Esophagus muscularis mucosa (tissue), 4 donors: ENCODE measurements around the gene CACNA1G. TPM values are rescaled to one million over a fixed set of nuclear protein-coding genes. Genes with fewer than 3 reads are reported as not detected.

Experiments
- DNase-seq: peaks from one replicate; pipeline ENCODE4 v3.0.0-alpha.2; 2017; ENCODE audit errors: extremely low spot score
- H3K27ac ChIP-seq, 4 donors: fragments of 200-600 bp; sonication (generic); replicated peaks in 1 of 4; 1 replicate in 3 of 4; 2 replicates in 1 of 4; pipeline ENCODE4 v1.5.1; 2016 to 2019; ENCODE audit warnings: mild to moderate bottlenecking in 1 of 4
- H3K27me3 ChIP-seq, 4 donors: fragments of 200-600 bp; sonication (generic); one replicate each; pipeline versions ENCODE4 v1.5.1 to v1.6.0; 2016 to 2019
- H3K36me3 ChIP-seq, 4 donors: fragments of 200-600 bp; sonication (generic); one replicate each; pipeline ENCODE4 v1.5.1; 2016 to 2019
- H3K4me1 ChIP-seq, 4 donors: fragments of 200-600 bp; sonication (generic); one replicate each; pipeline ENCODE4 v1.5.1; 2016 to 2019
- H3K4me3 ChIP-seq, 4 donors: fragments of 200-600 bp; sonication (generic); 1 replicate in 2 of 4; 2 replicates in 2 of 4; pipeline ENCODE4 v1.5.1; 2016 to 2019; ENCODE audit warnings: mild to moderate bottlenecking in 4 of 4, moderate library complexity in 1 of 4
- H3K9me3 ChIP-seq, 4 donors: fragments of 200-600 bp; sonication (generic); 1 replicate in 3 of 4; 2 replicates in 1 of 4; pipeline ENCODE4 v1.5.1; 2016 to 2019
- EP300 ChIP-seq: sonication (generic); formaldehyde crosslinking; IDR thresholded peaks from one replicate; pipeline ENCODE4 v1.6.1; 2017; ENCODE audit warnings: antibody characterized with exemption
- POLR2A ChIP-seq: fragments of 450-650 bp; IDR thresholded peaks from one replicate; pipeline ENCODE4 v1.6.1; 2017; ENCODE audit warnings: antibody characterized with exemption, moderate library complexity, mild to moderate bottlenecking, low read depth
- POLR2AphosphoS5 ChIP-seq, 2 donors: sonication (generic); formaldehyde crosslinking; IDR thresholded peaks; one replicate each; pipeline ENCODE4 v1.6.1; 2017; ENCODE audit warnings: antibody characterized with exemption in 2 of 2
- WGBS: methylation state at CpG from one replicate; pipeline ENCODE4 v1.1.5; 2018; 5-methylcytosine and 5-hydroxymethylcytosine counted together
- intact Hi-C: fragments of 100-400 bp; cut with DNase I; formaldehyde crosslinking; loops from one replicate; pipeline ENCODE4 v1.15.1; 2023
- total RNA-seq, 4 donors: library from RNA; depleted of rRNA; stranded (reverse); fragments of >200 nt; gene quantifications; one replicate each; pipeline versions ENCODE4 v1.1.0 to v1.2.1, GENCODE V29; 2016
- TF ChIP-seq, protein P1 (sequence below), 3 experiments: fragments of 200-600 bp in 2 of 3; fragments of 450-650 bp in 1 of 3; sonication (generic) in 2 of 3; IDR thresholded peaks; one replicate each; pipeline ENCODE4 v1.5.1; 2017 to 2019; ENCODE audit warnings: antibody characterized with exemption in 3 of 3, mild to moderate bottlenecking in 2 of 3, moderate library complexity in 1 of 3

The CACNA1G gene
- total RNA-seq, 4 donors from 2014 or later, result 0.39 to 0.63 (median 0.50) TPM; not detected in 1

GRCh38 chr17:50583641-50584040 lies 23.1 kb downstream of the CACNA1G start:
- intact Hi-C loops, result no loop called here
- Histone ChIP-seq H3K27ac (no peak overlapping the region), H3K4me3 (no peak overlapping the region), H3K27me3 (peaks cover 0 to 8% (median 0%) of the 10 kb centered on the region in 4 donors), H3K9me3 (no peaks in the 10 kb centered on the region), H3K4me1 (peaks cover 3 to 7% (median 5%) of the 10 kb centered on the region in 4 donors), H3K36me3 (no peaks in the 10 kb centered on the region)
- no peak for DNase-seq
- 77% methylated on average over 7 of the region's 7 CpGs for WGBS
- TF ChIP-seq POLR2AphosphoS5 (IDR thresholded peaks at IDR 0.05), result no peak

- H3K4me3 ChIP-seq, result no peak overlapping the region
- 69% methylated on average over 4 of the region's 4 CpGs for WGBS
Measured at GRCh38 chr17:50584116-50584515, 23.6 kb downstream of the CACNA1G start.

GRCh38 chr17:50584749-50585148 lies 24.2 kb downstream of the CACNA1G start:
- intact Hi-C loops, result no loop called here
- Histone ChIP-seq H3K36me3 (no peaks in the 10 kb centered on the region), H3K4me3 (no peak overlapping the region), H3K4me1 (peaks cover 14 to 18% (median 16%) of the 10 kb centered on the region in 4 donors), H3K27me3 (peaks cover 0 to 1% (median 0%) of the 10 kb centered on the region in 4 donors), H3K9me3 (no peaks in the 10 kb centered on the region), H3K27ac (no peak overlapping the region)
- TF ChIP-seq POLR2AphosphoS5 (IDR thresholded peaks at IDR 0.05) (no peak), EP300 (no peak), POLR2A (no peak)
- TF ChIP-seq, protein P1, sequence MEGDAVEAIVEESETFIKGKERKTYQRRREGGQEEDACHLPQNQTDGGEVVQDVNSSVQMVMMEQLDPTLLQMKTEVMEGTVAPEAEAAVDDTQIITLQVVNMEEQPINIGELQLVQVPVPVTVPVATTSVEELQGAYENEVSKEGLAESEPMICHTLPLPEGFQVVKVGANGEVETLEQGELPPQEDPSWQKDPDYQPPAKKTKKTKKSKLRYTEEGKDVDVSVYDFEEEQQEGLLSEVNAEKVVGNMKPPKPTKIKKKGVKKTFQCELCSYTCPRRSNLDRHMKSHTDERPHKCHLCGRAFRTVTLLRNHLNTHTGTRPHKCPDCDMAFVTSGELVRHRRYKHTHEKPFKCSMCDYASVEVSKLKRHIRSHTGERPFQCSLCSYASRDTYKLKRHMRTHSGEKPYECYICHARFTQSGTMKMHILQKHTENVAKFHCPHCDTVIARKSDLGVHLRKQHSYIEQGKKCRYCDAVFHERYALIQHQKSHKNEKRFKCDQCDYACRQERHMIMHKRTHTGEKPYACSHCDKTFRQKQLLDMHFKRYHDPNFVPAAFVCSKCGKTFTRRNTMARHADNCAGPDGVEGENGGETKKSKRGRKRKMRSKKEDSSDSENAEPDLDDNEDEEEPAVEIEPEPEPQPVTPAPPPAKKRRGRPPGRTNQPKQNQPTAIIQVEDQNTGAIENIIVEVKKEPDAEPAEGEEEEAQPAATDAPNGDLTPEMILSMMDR (IDR thresholded peaks at IDR 0.05), result no peak
- DNase-seq, result no peak
- 87% methylated on average over 6 of the region's 6 CpGs for WGBS

More at GRCh38 chr17:50584116-50584515, 23.6 kb downstream of the CACNA1G start:
- Histone ChIP-seq H3K9me3 (no peaks in the 10 kb centered on the region), H3K4me1 (peaks cover 8 to 12% (median 9%) of the 10 kb centered on the region in 4 donors), H3K27me3 (peaks cover 0 to 8% (median 0%) of the 10 kb centered on the region in 4 donors), H3K36me3 (no peaks in the 10 kb centered on the region), H3K27ac (no peak overlapping the region)
- intact Hi-C loops, result no loop called here
- no peak for DNase-seq
- TF ChIP-seq EP300 (no peak), POLR2AphosphoS5 (IDR thresholded peaks at IDR 0.05) (no peak), POLR2A (no peak)
- TF ChIP-seq, protein P1 (IDR thresholded peaks at IDR 0.05), result no peak

DNA sequence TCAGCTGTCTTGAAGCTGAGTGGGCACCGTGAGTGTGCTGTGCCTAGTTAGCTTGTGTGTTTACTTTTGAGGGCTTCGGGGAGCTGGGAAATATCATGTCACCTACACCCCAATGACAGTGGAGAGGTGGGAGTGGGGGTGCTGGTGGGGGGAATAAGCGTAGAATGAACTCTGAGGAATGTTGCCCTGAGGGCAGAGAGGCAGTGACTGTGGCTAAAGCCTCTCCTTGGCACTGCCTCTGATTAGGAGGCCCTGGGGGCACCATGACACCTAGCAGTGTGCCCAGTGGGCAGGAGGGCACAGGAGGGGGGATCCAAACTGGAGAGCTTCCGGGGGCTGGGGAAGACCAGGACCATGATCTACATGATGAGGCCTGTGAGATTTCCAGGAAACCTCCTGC lies 24.8 kb downstream of the CACNA1G start:
- no peaks in the 10 kb centered on the region for H3K27me3 ChIP-seq
- TF ChIP-seq POLR2A, result no peak
- TF ChIP-seq, protein P1 (IDR thresholded peaks at IDR 0.05), result no peak
- TF ChIP-seq EP300, result no peak
- no peak for TF ChIP-seq POLR2AphosphoS5 (IDR thresholded peaks at IDR 0.05)
- no peak overlapping the region for H3K4me3 ChIP-seq
- no peaks in the 10 kb centered on the region for H3K36me3 ChIP-seq
- intact Hi-C loops, result no loop called here
- no peak overlapping the region for H3K27ac ChIP-seq
- H3K9me3 ChIP-seq, result no peaks in the 10 kb centered on the region
- no peak for DNase-seq
- peaks cover 19 to 24% (median 22%) of the 10 kb centered on the region in 4 donors for H3K4me1 ChIP-seq
- 88% methylated on average over 4 of the region's 4 CpGs for WGBS

DNA sequence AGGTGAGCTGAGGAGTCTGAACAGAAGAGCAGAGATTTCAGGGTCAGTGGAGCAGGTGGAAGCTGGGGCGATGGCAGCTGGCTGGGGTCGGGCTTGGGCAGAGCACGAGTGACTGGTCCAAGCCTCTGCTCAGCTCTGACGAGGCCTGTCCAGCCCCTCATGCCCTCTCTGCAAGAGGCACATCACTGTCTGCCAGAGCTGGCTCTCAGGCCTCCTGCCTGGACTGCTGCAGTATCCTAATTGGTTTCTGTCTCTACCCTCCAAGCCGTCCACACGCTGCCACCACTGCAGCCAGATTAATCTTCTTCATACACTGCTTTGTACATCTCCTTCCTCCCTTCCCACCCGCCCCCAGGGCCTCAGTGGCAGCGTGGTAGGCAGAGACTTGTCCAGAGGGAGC lies 25.4 kb downstream of the CACNA1G start:
- Histone ChIP-seq H3K4me3 (no peak overlapping the region), H3K9me3 (no peaks in the 10 kb centered on the region), H3K36me3 (no peaks in the 10 kb centered on the region), H3K27me3 (no peaks in the 10 kb centered on the region), H3K27ac (no peak overlapping the region), H3K4me1 (peaks cover 19 to 27% (median 24%) of the 10 kb centered on the region in 4 donors)
- intact Hi-C loops, result no loop called here
- WGBS, result 82% methylated on average over 7 of the region's 8 CpGs
- TF ChIP-seq POLR2AphosphoS5 (IDR thresholded peaks at IDR 0.05) (no peak), EP300 (no peak), POLR2A (no peak)
- TF ChIP-seq, protein P1 (IDR thresholded peaks at IDR 0.05), result no peak
- DNase-seq, result no peak
